Measurements from ENCODE around the gene STARD10. TPM values are rescaled to one million over a fixed set of nuclear protein-coding genes. Genes with fewer than 3 reads are reported as not detected.
A peak's percentile ranks its signal among the peaks of the same experiment; 100 is the strongest.
"Not testable (repeated sequence)": the region's sequence is repeated elsewhere in the genome, so short reads cannot be mapped to it uniquely, and the experiment has no call there.

The STARD10 gene
- total RNA-seq, 2 experiments from 2014 or later = 7.8 to 8.0 TPM

GRCh38 chr11:72812967-72813739, 19.3 kb upstream of the STARD10 start:
- H3K27ac Mint-ChIP-seq = peak overlapping the region; percentile 98
- no peaks in the 10 kb centered on the region for H3K9me3 Mint-ChIP-seq
- peaks cover 37% of the 10 kb centered on the region for H3K4me1 Mint-ChIP-seq
- peaks cover 34% of the 10 kb centered on the region for H3K36me3 Mint-ChIP-seq
- peak overlapping the region; percentile 99 for H3K4me3 Mint-ChIP-seq
- no peaks in the 10 kb centered on the region for H3K27me3 Mint-ChIP-seq
- DNase-seq = peak; percentile 71
- POLR2A ChIA-PET = interaction anchor here (0.7 to 3.0 kb wide), 17 partner anchors 10 to 365 kb away, joined by 3 to 17 read pairs (median 4); partner anchors contain the start of genes FCHSD2 and STARD10
- ATAC-seq (ENCODE audit: low read depth) = peak; percentile 35

GRCh38 chr11:72812604-72812966, 18.7 kb upstream of the STARD10 start:
- Mint-ChIP-seq H3K9me3 (no peaks in the 10 kb centered on the region), H3K27ac (peak overlapping the region; percentile 98), H3K4me1 (peaks cover 37% of the 10 kb centered on the region), H3K27me3 (no peaks in the 10 kb centered on the region), H3K4me3 (peak overlapping the region; percentile 99), H3K36me3 (peaks cover 31% of the 10 kb centered on the region)
- DNase-seq = no peak
- POLR2A ChIA-PET = interaction anchor here (1.0 to 3.0 kb wide), 10 partner anchors 10 to 365 kb away, joined by 3 to 17 read pairs (median 5); partner anchors contain the start of gene STARD10
- no peak for ATAC-seq (ENCODE audit: low read depth)

GRCh38 chr11:72811686-72812085, 17.8 kb upstream of the STARD10 start:
- not testable (repeated sequence) for H3K9me3 Mint-ChIP-seq; ATAC-seq (ENCODE audit: low read depth); DNase-seq; H3K27me3 Mint-ChIP-seq
- Mint-ChIP-seq H3K36me3 (peaks cover 28% of the 10 kb centered on the region), H3K4me3 (peak overlapping the region; percentile 66), H3K4me1 (peaks cover 39% of the 10 kb centered on the region), H3K27ac (peak overlapping the region; percentile 9)
- POLR2A ChIA-PET = interaction anchor here (0.7 to 3.0 kb wide), 2 partner anchors 18 to 87 kb away, joined by 7 to 17 read pairs; partner anchors contain the start of gene STARD10

GRCh38 chr11:72808331-72808798, 14.5 kb upstream of the STARD10 start:
- no peak overlapping the region for H3K4me3 Mint-ChIP-seq
- DNase-seq (no peak), ATAC-seq (ENCODE audit: low read depth) (no peak)
- POLR2A ChIA-PET = no interaction called here
- no peak overlapping the region for H3K27ac Mint-ChIP-seq
- peaks cover 36% of the 10 kb centered on the region for H3K4me1 Mint-ChIP-seq
- no peaks in the 10 kb centered on the region for H3K9me3 Mint-ChIP-seq
- peaks cover 33% of the 10 kb centered on the region for H3K36me3 Mint-ChIP-seq
- no peaks in the 10 kb centered on the region for H3K27me3 Mint-ChIP-seq

GRCh38 chr11:72807792-72808191, 13.9 kb upstream of the STARD10 start:
- DNase-seq (no peak), ATAC-seq (ENCODE audit: low read depth) (no peak)
- peaks cover 30% of the 10 kb centered on the region for H3K36me3 Mint-ChIP-seq
- H3K4me3 Mint-ChIP-seq = no peak overlapping the region
- H3K27me3 Mint-ChIP-seq = no peaks in the 10 kb centered on the region
- POLR2A ChIA-PET = interaction anchor here (0.6 kb wide), 1 partner anchor 23 kb away, joined by 3 read pairs; no protein-coding TSS in a partner anchor
- H3K4me1 Mint-ChIP-seq = peaks cover 31% of the 10 kb centered on the region
- no peaks in the 10 kb centered on the region for H3K9me3 Mint-ChIP-seq
- no peak overlapping the region for H3K27ac Mint-ChIP-seq

- H3K36me3 Mint-ChIP-seq = peaks cover 26% of the 10 kb centered on the region
- POLR2A ChIA-PET = interaction anchor here (0.6 kb wide), 1 partner anchor 22 kb away, joined by 3 read pairs; no protein-coding TSS in a partner anchor
- peaks cover 27% of the 10 kb centered on the region for H3K4me1 Mint-ChIP-seq
- no peak overlapping the region for H3K4me3 Mint-ChIP-seq
- no peak for DNase-seq
- H3K27ac Mint-ChIP-seq = no peak overlapping the region
- no peak for ATAC-seq (ENCODE audit: low read depth)
- H3K27me3 Mint-ChIP-seq = no peaks in the 10 kb centered on the region
- H3K9me3 Mint-ChIP-seq = no peaks in the 10 kb centered on the region
Measured at GRCh38 chr11:72807021-72807693, 13.3 kb upstream of the STARD10 start.

- H3K36me3 Mint-ChIP-seq = peaks cover 21% of the 10 kb centered on the region
- H3K27me3 Mint-ChIP-seq; DNase-seq; POLR2A ChIA-PET; H3K9me3 Mint-ChIP-seq; ATAC-seq (ENCODE audit: low read depth); H3K4me3 Mint-ChIP-seq: not testable (repeated sequence)
- H3K4me1 Mint-ChIP-seq = peaks cover 21% of the 10 kb centered on the region
- H3K27ac Mint-ChIP-seq = peak overlapping the region; percentile 73
Measured at GRCh38 chr11:72806378-72806777, 12.5 kb upstream of the STARD10 start.

GRCh38 chr11:72805216-72805615, 11.4 kb upstream of the STARD10 start:
- Mint-ChIP-seq H3K4me1 (peaks cover 15% of the 10 kb centered on the region), H3K9me3 (no peaks in the 10 kb centered on the region), H3K4me3 (no peak overlapping the region), H3K27me3 (no peaks in the 10 kb centered on the region), H3K36me3 (peaks cover 14% of the 10 kb centered on the region), H3K27ac (no peak overlapping the region)
- no peak for DNase-seq
- no peak for ATAC-seq (ENCODE audit: low read depth)
- POLR2A ChIA-PET = no interaction called here

GRCh38 chr11:72802822-72803221, 9.0 kb upstream of the STARD10 start:
- POLR2A ChIA-PET = interaction anchor here (1.0 kb wide), 1 partner anchor 9 kb away, joined by 3 read pairs; the partner anchor contains the start of gene STARD10
- Mint-ChIP-seq H3K4me3 (no peak overlapping the region), H3K4me1 (peaks cover 12% of the 10 kb centered on the region), H3K27me3 (no peaks in the 10 kb centered on the region), H3K36me3 (peaks cover 9% of the 10 kb centered on the region), H3K27ac (no peak overlapping the region), H3K9me3 (no peaks in the 10 kb centered on the region)
- ATAC-seq (ENCODE audit: low read depth) (no peak), DNase-seq (no peak)

GRCh38 chr11:72799441-72799840, 5.6 kb upstream of the STARD10 start:
- Mint-ChIP-seq H3K27me3 (no peaks in the 10 kb centered on the region), H3K36me3 (peaks cover 1% of the 10 kb centered on the region), H3K9me3 (no peaks in the 10 kb centered on the region), H3K27ac (no peak overlapping the region), H3K4me1 (peaks cover 2% of the 10 kb centered on the region), H3K4me3 (no peak overlapping the region)
- no peak for DNase-seq
- ATAC-seq (ENCODE audit: low read depth) = no peak
- POLR2A ChIA-PET = interaction anchor here (0.7 to 1.0 kb wide), 2 partner anchors 15 to 74 kb away, joined by 3 to 4 read pairs; partner anchors contain the start of gene ATG16L2

- no peaks in the 10 kb centered on the region for H3K9me3 Mint-ChIP-seq
- peaks cover 6% of the 10 kb centered on the region for H3K4me1 Mint-ChIP-seq
- H3K36me3 Mint-ChIP-seq = no peaks in the 10 kb centered on the region
- no peaks in the 10 kb centered on the region for H3K27me3 Mint-ChIP-seq
- DNase-seq (no peak), ATAC-seq (ENCODE audit: low read depth) (no peak)
- POLR2A ChIA-PET = interaction anchor here (0.6 to 1.2 kb wide), 4 partner anchors 15 to 1194 kb away, joined by 3 to 5 read pairs (median 4); partner anchors contain the start of gene ATG16L2
- H3K4me3 Mint-ChIP-seq = no peak overlapping the region
- no peak overlapping the region for H3K27ac Mint-ChIP-seq
Measured at GRCh38 chr11:72798361-72798760, 4.5 kb upstream of the STARD10 start.

GRCh38 chr11:72793076-72793424, 797 bp downstream of the STARD10 start:
- Mint-ChIP-seq H3K27ac (peak overlapping the region; percentile 99), H3K9me3 (no peaks in the 10 kb centered on the region), H3K27me3 (no peaks in the 10 kb centered on the region), H3K4me1 (peaks cover 19% of the 10 kb centered on the region), H3K36me3 (no peaks in the 10 kb centered on the region), H3K4me3 (peak overlapping the region; percentile 96)
- ATAC-seq (ENCODE audit: low read depth) = no peak
- POLR2A ChIA-PET = interaction anchor here (0.6 to 2.5 kb wide), 9 partner anchors 11 to 89 kb away, joined by 3 to 17 read pairs (median 6); partner anchors contain the start of gene ATG16L2
- no peak for DNase-seq

- Mint-ChIP-seq H3K4me1 (peaks cover 24% of the 10 kb centered on the region), H3K9me3 (no peaks in the 10 kb centered on the region), H3K27ac (peak overlapping the region; percentile 99), H3K27me3 (no peaks in the 10 kb centered on the region), H3K36me3 (no peaks in the 10 kb centered on the region), H3K4me3 (no peak overlapping the region)
- POLR2A ChIA-PET = interaction anchor here (0.6 to 2.5 kb wide), 8 partner anchors 10 to 89 kb away, joined by 3 to 13 read pairs (median 5); no protein-coding TSS in a partner anchor
- no peak for ATAC-seq (ENCODE audit: low read depth)
- DNase-seq = no peak
Measured at GRCh38 chr11:72792437-72793021, 1.3 kb downstream of the STARD10 start.

Measured in activated naive CD8-positive, alpha-beta T cell treated with anti-CD3 and anti-CD28 coated beads, Interleukin-2, amount 10 ng/mL, durations not matched to agents 7 days and 5 days (primary cell).